PC-9 (cell line): Measurements from ENCODE around the gene CAP2.

Experiments
- CTCF ChIP-seq: fragments of 200-600 bp; sonication (generic); conservative IDR thresholded peaks from 2 replicates; pipeline ENCODE4 v1.6.1; 2017; ENCODE audit warnings: mixed run types, antibody characterized with exemption, mild to moderate bottlenecking, moderate library complexity
- EZH2 ChIP-seq: fragments of 200-600 bp; sonication (generic); IDR thresholded peaks from 2 replicates; pipeline ENCODE4 v1.8.0; 2017; ENCODE audit warnings: antibody characterized with exemption, low read depth

- no peak for TF ChIP-seq CTCF
- TF ChIP-seq EZH2: no peak
Measured at GRCh38 chr6:17347012-17347411, 46.4 kb upstream of the CAP2 start.
